ENCODE measurements around the gene SSR2. TPM values are rescaled to one million over a fixed set of nuclear protein-coding genes. Genes with fewer than 3 reads are reported as not detected.

The SSR2 gene
- polyA plus RNA-seq, 4 donors, result 133 to 316 (median 266) TPM

DNA sequence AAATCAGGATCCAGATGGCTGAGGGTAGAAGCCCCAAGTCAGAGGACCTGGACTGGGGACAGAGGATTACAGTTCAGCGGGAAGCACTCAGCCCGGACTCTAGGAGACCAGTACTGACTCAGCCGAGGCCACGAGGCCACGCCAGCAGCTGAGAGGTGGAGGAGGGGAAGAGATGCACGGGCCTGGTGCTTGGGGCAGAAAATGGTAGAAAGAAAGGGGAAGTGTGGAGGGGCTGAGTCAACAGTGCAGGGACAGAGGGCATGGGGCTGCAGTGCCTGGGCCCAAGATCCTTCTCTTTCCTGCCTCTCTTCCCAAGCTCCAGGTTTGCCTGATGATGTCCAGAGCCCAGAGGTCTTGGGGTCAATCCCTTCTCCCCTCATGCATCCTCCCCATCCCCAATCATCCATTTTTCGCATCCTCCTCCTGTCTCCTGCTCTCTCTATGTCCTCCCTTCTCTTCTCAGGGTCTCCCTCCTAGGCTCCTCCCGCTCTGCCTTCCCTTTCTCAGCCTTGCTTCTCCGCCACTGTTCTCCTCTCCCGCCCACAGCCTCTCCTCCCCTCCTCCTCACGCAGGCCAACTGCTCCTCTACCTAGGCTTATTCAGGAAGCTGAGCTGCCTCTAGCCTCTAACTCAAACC, 50.1 kb downstream of the SSR2 start:
- Histone ChIP-seq H3K36me3 (ENCODE audit: control insufficient read depth in 3 of 3, insufficient read depth in 2 of 3, low read depth in 1 of 3, low read length in 3 of 3) (peaks cover 13 to 83% (median 15%) of the 10 kb centered on the region in 3 donors), H3K4me3 (ENCODE audit: low read depth in 1 of 3, low read length in 3 of 3) (no peak overlapping the region), H3K27ac (ENCODE audit: low read depth in 1 of 3, low read length in 2 of 3) (peak overlapping the region; percentile 23 to 72 (median 28)), H3K27me3 (ENCODE audit: control insufficient read depth in 3 of 3, insufficient read depth in 3 of 3, low read length in 3 of 3) (no peaks in the 10 kb centered on the region), H3K4me1 (ENCODE audit: control insufficient read depth in 3 of 3, insufficient read depth in 2 of 3, low read depth in 1 of 3, low read length in 2 of 3) (peaks cover 3 to 47% (median 18%) of the 10 kb centered on the region in 3 donors), H3K9me3 (ENCODE audit: control insufficient read depth in 2 of 2, insufficient read depth in 1 of 2, low read depth in 1 of 2, low read length in 1 of 2) (no peaks in the 10 kb centered on the region)
- DNase-seq (no peak), FAIRE-seq (no peak)
- WGBS, 3 donors, result 35 to 65% (median 62%) methylated on average over 11 of the region's 11 CpGs

DNA sequence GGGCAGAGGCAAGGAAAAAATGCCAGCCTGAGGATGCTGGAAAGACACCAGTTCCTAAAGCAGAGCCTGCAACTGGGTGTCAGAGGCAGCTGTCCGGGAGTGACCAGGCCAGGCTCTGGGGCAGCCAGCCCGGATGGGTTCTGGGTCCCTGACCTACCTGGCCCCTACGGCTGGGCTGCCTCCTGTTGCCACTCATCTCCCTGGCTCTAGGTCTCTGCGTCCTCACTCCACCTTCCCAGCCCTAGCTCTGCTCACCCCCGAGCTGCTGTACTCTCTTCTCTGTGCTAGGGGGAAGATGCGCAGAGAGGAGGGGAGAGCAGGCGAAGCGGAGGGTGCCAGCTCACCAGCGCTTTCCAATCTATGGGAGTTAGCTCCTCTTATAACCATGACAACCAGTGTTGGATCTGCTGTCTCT, 51.4 kb downstream of the SSR2 start:
- peaks cover 15 to 85% (median 21%) of the 10 kb centered on the region in 3 donors for H3K36me3 ChIP-seq (ENCODE audit: control insufficient read depth in 3 of 3, insufficient read depth in 2 of 3, low read depth in 1 of 3, low read length in 3 of 3)
- H3K27ac ChIP-seq (ENCODE audit: low read depth in 1 of 3, low read length in 2 of 3), result peak overlapping the region in 2 of 3 donors; percentile 8 to 47
- no peak overlapping the region for H3K4me3 ChIP-seq (ENCODE audit: low read depth in 1 of 3, low read length in 3 of 3)
- 83 to 97% (median 94%) methylated on average over 8 to 9 of the region's 9 CpGs for WGBS, 3 donors
- FAIRE-seq (no peak), DNase-seq (no peak)
- H3K9me3 ChIP-seq (ENCODE audit: control insufficient read depth in 2 of 2, insufficient read depth in 1 of 2, low read depth in 1 of 2, low read length in 1 of 2), result no peaks in the 10 kb centered on the region
- no peaks in the 10 kb centered on the region for H3K27me3 ChIP-seq (ENCODE audit: control insufficient read depth in 3 of 3, insufficient read depth in 3 of 3, low read length in 3 of 3)
- H3K4me1 ChIP-seq (ENCODE audit: control insufficient read depth in 3 of 3, insufficient read depth in 2 of 3, low read depth in 1 of 3, low read length in 2 of 3), result peaks cover 3 to 35% (median 12%) of the 10 kb centered on the region in 3 donors

DNA sequence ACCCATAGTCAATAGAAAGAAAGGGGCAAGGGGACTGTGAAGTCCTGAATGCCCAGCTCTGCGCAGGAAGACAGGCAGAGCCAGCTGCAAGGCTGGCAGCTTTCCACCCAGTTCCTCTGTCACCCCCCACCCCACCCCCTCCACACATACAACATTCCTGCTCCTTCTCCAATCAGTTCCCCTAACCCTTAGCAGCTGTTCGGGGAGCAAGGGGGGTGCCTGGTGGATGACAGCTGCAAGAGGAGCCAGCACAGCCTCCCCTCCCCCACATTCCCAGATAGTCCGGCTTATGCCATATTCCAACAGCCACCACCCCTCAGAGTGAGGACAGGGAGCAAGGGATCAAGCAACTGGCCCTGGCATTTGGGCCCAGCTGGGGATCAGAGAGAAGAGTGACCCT, 52.1 kb downstream of the SSR2 start:
- no peak for DNase-seq
- Histone ChIP-seq H3K4me1 (ENCODE audit: control insufficient read depth in 3 of 3, insufficient read depth in 2 of 3, low read depth in 1 of 3, low read length in 2 of 3) (peaks cover 3 to 30% (median 12%) of the 10 kb centered on the region in 3 donors), H3K4me3 (ENCODE audit: low read depth in 1 of 3, low read length in 3 of 3) (no peak overlapping the region), H3K36me3 (ENCODE audit: control insufficient read depth in 3 of 3, insufficient read depth in 2 of 3, low read depth in 1 of 3, low read length in 3 of 3) (peaks cover 15 to 85% (median 24%) of the 10 kb centered on the region in 3 donors), H3K27ac (ENCODE audit: low read depth in 1 of 3, low read length in 2 of 3) (peak overlapping the region in 2 of 3 donors; percentile 8 to 64), H3K9me3 (ENCODE audit: control insufficient read depth in 2 of 2, insufficient read depth in 1 of 2, low read depth in 1 of 2, low read length in 1 of 2) (no peaks in the 10 kb centered on the region), H3K27me3 (ENCODE audit: control insufficient read depth in 3 of 3, insufficient read depth in 3 of 3, low read length in 3 of 3) (no peaks in the 10 kb centered on the region)
- WGBS, 3 donors, result 55 to 77% (median 73%) methylated on average over 3 of the region's 3 CpGs
- no peak for FAIRE-seq

DNA sequence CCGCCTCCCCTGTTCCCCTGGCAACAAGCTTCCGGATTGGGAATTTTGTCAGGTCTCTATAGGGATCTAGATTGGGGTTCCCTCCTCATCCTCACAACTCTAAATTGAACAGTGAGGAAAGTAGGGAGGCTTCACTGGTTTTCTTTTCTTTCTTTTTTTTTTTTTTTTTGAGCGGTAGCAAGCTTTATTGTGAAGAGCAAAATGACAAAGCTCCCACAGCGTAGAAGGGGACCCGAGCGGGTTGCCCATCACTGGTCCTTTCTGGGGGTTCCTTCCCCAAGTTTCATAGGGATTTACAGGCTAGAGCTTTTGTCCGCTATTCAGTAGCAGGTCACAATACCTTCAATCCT, 52.7 kb downstream of the SSR2 start:
- no peaks in the 10 kb centered on the region for H3K9me3 ChIP-seq (ENCODE audit: control insufficient read depth in 2 of 2, insufficient read depth in 1 of 2, low read depth in 1 of 2, low read length in 1 of 2)
- no peak for FAIRE-seq
- peak overlapping the region in 2 of 3 donors; percentile 45 to 87 for H3K27ac ChIP-seq (ENCODE audit: low read depth in 1 of 3, low read length in 2 of 3)
- peaks cover 15 to 91% (median 24%) of the 10 kb centered on the region in 3 donors for H3K36me3 ChIP-seq (ENCODE audit: control insufficient read depth in 3 of 3, insufficient read depth in 2 of 3, low read depth in 1 of 3, low read length in 3 of 3)
- peaks cover 3 to 30% (median 12%) of the 10 kb centered on the region in 3 donors for H3K4me1 ChIP-seq (ENCODE audit: control insufficient read depth in 3 of 3, insufficient read depth in 2 of 3, low read depth in 1 of 3, low read length in 2 of 3)
- H3K4me3 ChIP-seq (ENCODE audit: low read depth in 1 of 3, low read length in 3 of 3), result no peak overlapping the region
- 69 to 95% (median 86%) methylated on average over 7 of the region's 7 CpGs for WGBS, 3 donors
- no peaks in the 10 kb centered on the region for H3K27me3 ChIP-seq (ENCODE audit: control insufficient read depth in 3 of 3, insufficient read depth in 3 of 3, low read length in 3 of 3)
- no peak for DNase-seq

- no peak for FAIRE-seq
- Histone ChIP-seq H3K4me1 (ENCODE audit: control insufficient read depth in 3 of 3, insufficient read depth in 2 of 3, low read depth in 1 of 3, low read length in 2 of 3) (peaks cover 3 to 30% (median 16%) of the 10 kb centered on the region in 3 donors), H3K9me3 (ENCODE audit: control insufficient read depth in 2 of 2, insufficient read depth in 1 of 2, low read depth in 1 of 2, low read length in 1 of 2) (no peaks in the 10 kb centered on the region), H3K27me3 (ENCODE audit: control insufficient read depth in 3 of 3, insufficient read depth in 3 of 3, low read length in 3 of 3) (no peaks in the 10 kb centered on the region), H3K27ac (ENCODE audit: low read depth in 1 of 3, low read length in 2 of 3) (peak overlapping the region in 2 of 3 donors; percentile 45 to 87), H3K4me3 (ENCODE audit: low read depth in 1 of 3, low read length in 3 of 3) (no peak overlapping the region), H3K36me3 (ENCODE audit: control insufficient read depth in 3 of 3, insufficient read depth in 2 of 3, low read depth in 1 of 3, low read length in 3 of 3) (peaks cover 15 to 93% (median 30%) of the 10 kb centered on the region in 3 donors)
- 42 to 77% (median 75%) methylated on average over 13 of the region's 13 CpGs for WGBS, 3 donors
- no peak for DNase-seq
Measured at GRCh38 chr1:155967341-155968050, 53.3 kb downstream of the SSR2 start.

DNA sequence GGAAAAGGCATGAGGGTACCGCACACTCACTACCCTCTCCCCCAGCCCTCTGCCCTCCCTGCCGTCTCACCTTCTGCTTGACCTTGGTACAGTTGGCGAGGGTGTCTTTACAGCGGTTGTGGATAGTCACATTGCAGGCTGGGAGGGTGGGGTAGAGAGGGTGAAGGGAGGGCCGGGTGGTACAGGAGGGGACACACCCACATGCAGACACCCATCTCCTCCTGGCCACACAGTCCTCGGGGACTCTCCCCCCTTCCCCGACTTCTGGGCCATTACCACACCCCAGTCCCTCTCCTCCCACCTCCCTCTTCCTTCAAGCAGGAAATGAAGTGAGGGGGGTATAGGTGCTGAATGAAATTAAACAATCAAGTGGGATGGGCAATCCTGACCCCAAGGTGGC, 54.0 kb downstream of the SSR2 start:
- Histone ChIP-seq H3K27ac (ENCODE audit: low read depth in 1 of 3, low read length in 2 of 3) (peak overlapping the region in 2 of 3 donors; percentile 45 to 87), H3K27me3 (ENCODE audit: control insufficient read depth in 3 of 3, insufficient read depth in 3 of 3, low read length in 3 of 3) (no peaks in the 10 kb centered on the region)

GRCh38 chr1:155966135-155966534, 54.6 kb downstream of the SSR2 start:
- H3K4me3 ChIP-seq (ENCODE audit: low read depth in 1 of 3, low read length in 3 of 3), result no peak overlapping the region
- no peaks in the 10 kb centered on the region for H3K9me3 ChIP-seq (ENCODE audit: control insufficient read depth in 2 of 2, insufficient read depth in 1 of 2, low read depth in 1 of 2, low read length in 1 of 2)
- peaks cover 25 to 97% (median 32%) of the 10 kb centered on the region in 3 donors for H3K36me3 ChIP-seq (ENCODE audit: control insufficient read depth in 3 of 3, insufficient read depth in 2 of 3, low read depth in 1 of 3, low read length in 3 of 3)
- no peak for FAIRE-seq
- H3K4me1 ChIP-seq (ENCODE audit: control insufficient read depth in 3 of 3, insufficient read depth in 2 of 3, low read depth in 1 of 3, low read length in 2 of 3), result peaks cover 0 to 30% (median 16%) of the 10 kb centered on the region in 3 donors
- no peaks in the 10 kb centered on the region for H3K27me3 ChIP-seq (ENCODE audit: control insufficient read depth in 3 of 3, insufficient read depth in 3 of 3, low read length in 3 of 3)
- WGBS, 3 donors, result 77 to 87% (median 83%) methylated on average over 9 of the region's 9 CpGs
- no peak for DNase-seq
- H3K27ac ChIP-seq (ENCODE audit: low read depth in 1 of 3, low read length in 2 of 3), result no peak overlapping the region

More for the DNA sequence above, 54.0 kb downstream of the SSR2 start:
- peaks cover 21 to 93% (median 32%) of the 10 kb centered on the region in 3 donors for H3K36me3 ChIP-seq (ENCODE audit: control insufficient read depth in 3 of 3, insufficient read depth in 2 of 3, low read depth in 1 of 3, low read length in 3 of 3)
- DNase-seq (no peak), FAIRE-seq (no peak)
- H3K4me1 ChIP-seq (ENCODE audit: control insufficient read depth in 3 of 3, insufficient read depth in 2 of 3, low read depth in 1 of 3, low read length in 2 of 3), result peaks cover 0 to 30% (median 16%) of the 10 kb centered on the region in 3 donors
- 54 to 73% (median 67%) methylated on average over 7 of the region's 7 CpGs for WGBS, 3 donors
- H3K4me3 ChIP-seq (ENCODE audit: low read depth in 1 of 3, low read length in 3 of 3), result no peak overlapping the region
- H3K9me3 ChIP-seq (ENCODE audit: control insufficient read depth in 2 of 2, insufficient read depth in 1 of 2, low read depth in 1 of 2, low read length in 1 of 2), result no peaks in the 10 kb centered on the region

GRCh38 chr1:155964193-155964592, 56.6 kb downstream of the SSR2 start:
- H3K9me3 ChIP-seq (ENCODE audit: control insufficient read depth in 2 of 2, insufficient read depth in 1 of 2, low read depth in 1 of 2, low read length in 1 of 2), result no peaks in the 10 kb centered on the region
- H3K4me3 ChIP-seq (ENCODE audit: low read depth in 1 of 3, low read length in 3 of 3), result no peak overlapping the region
- peaks cover 29 to 98% (median 44%) of the 10 kb centered on the region in 3 donors for H3K36me3 ChIP-seq (ENCODE audit: control insufficient read depth in 3 of 3, insufficient read depth in 2 of 3, low read depth in 1 of 3, low read length in 3 of 3)
- H3K27me3 ChIP-seq (ENCODE audit: control insufficient read depth in 3 of 3, insufficient read depth in 3 of 3, low read length in 3 of 3), result no peaks in the 10 kb centered on the region
- DNase-seq (no peak), FAIRE-seq (no peak)
- 80 to 86% (median 84%) methylated on average over 7 of the region's 7 CpGs for WGBS, 3 donors
- H3K27ac ChIP-seq (ENCODE audit: low read depth in 1 of 3, low read length in 2 of 3), result no peak overlapping the region
- peaks cover 0 to 25% (median 8%) of the 10 kb centered on the region in 3 donors for H3K4me1 ChIP-seq (ENCODE audit: control insufficient read depth in 3 of 3, insufficient read depth in 2 of 3, low read depth in 1 of 3, low read length in 2 of 3)
